ENCODE measurements around the gene SMAD2.
A peak's percentile ranks its signal among the peaks of the same experiment; 100 is the strongest.

The SMAD2 gene

GRCh38 chr18:47944972-47945852 lies 14.8 kb upstream of the SMAD2 start:
- Histone ChIP-seq H3F3A (ENCODE audit: low read depth) (no peaks in the 10 kb centered on the region), H3K27me3 (ENCODE audit: insufficient read depth, low read length, poor library complexity, severe bottlenecking) (no peaks in the 10 kb centered on the region), H3K9ac (ENCODE audit: low read depth, low read length, poor library complexity, severe bottlenecking) (no peak overlapping the region), H3K4me2 (ENCODE audit: low read depth, low read length, poor library complexity, severe bottlenecking) (no peak overlapping the region), H3K36me3 (ENCODE audit: insufficient read depth, low read length) (no peaks in the 10 kb centered on the region), H3K4me1 (ENCODE audit: insufficient read depth, low read length, poor library complexity, severe bottlenecking) (peaks cover 12% of the 10 kb centered on the region), H3K9me2 (replicated peaks; ENCODE audit: low read depth, low read length) (no peaks in the 10 kb centered on the region), H3K9me3 (ENCODE audit: insufficient read depth, low read depth, low read length) (no peaks in the 10 kb centered on the region), H3K79me2 (ENCODE audit: insufficient read depth, low read length) (no peaks in the 10 kb centered on the region), H2AFZ (ENCODE audit: low read length) (no peak overlapping the region), H3K4me3 (ENCODE audit: low read length, poor library complexity, severe bottlenecking) (no peak overlapping the region), H4K20me1 (ENCODE audit: insufficient read depth, low read length, poor library complexity, severe bottlenecking) (no peaks in the 10 kb centered on the region)
- TF ChIP-seq EZH2phosphoT487 (IDR thresholded peaks at IDR 0.05; ENCODE audit: borderline replicate concordance) (no peak), CTCF (conservative IDR thresholded peaks at IDR 0.05; ENCODE audit: low read length) (no peak)

- Histone ChIP-seq H3K9ac (ENCODE audit: low read depth, low read length, poor library complexity, severe bottlenecking) (peak overlapping the region; percentile 59), H4K20me1 (ENCODE audit: insufficient read depth, low read length, poor library complexity, severe bottlenecking) (no peaks in the 10 kb centered on the region), H3K9me2 (replicated peaks; ENCODE audit: low read depth, low read length) (no peaks in the 10 kb centered on the region), H2AFZ (ENCODE audit: low read length) (no peak overlapping the region), H3K9me3 (ENCODE audit: insufficient read depth, low read depth, low read length) (no peaks in the 10 kb centered on the region), H3K79me2 (ENCODE audit: insufficient read depth, low read length) (no peaks in the 10 kb centered on the region), H3K4me2 (ENCODE audit: low read depth, low read length, poor library complexity, severe bottlenecking) (peak overlapping the region; percentile 71), H3F3A (ENCODE audit: low read depth) (no peaks in the 10 kb centered on the region), H3K36me3 (ENCODE audit: insufficient read depth, low read length) (no peaks in the 10 kb centered on the region), H3K27me3 (ENCODE audit: insufficient read depth, low read length, poor library complexity, severe bottlenecking) (no peaks in the 10 kb centered on the region), H3K4me3 (ENCODE audit: low read length, poor library complexity, severe bottlenecking) (peak overlapping the region; percentile 49), H3K4me1 (ENCODE audit: insufficient read depth, low read length, poor library complexity, severe bottlenecking) (peaks cover 79% of the 10 kb centered on the region)
- no peak for TF ChIP-seq CTCF (conservative IDR thresholded peaks at IDR 0.05; ENCODE audit: low read length)
- no peak for TF ChIP-seq EZH2phosphoT487 (IDR thresholded peaks at IDR 0.05; ENCODE audit: borderline replicate concordance)
Observed at GRCh38 chr18:47936952-47937351, 6.5 kb upstream of the SMAD2 start.

DNA sequence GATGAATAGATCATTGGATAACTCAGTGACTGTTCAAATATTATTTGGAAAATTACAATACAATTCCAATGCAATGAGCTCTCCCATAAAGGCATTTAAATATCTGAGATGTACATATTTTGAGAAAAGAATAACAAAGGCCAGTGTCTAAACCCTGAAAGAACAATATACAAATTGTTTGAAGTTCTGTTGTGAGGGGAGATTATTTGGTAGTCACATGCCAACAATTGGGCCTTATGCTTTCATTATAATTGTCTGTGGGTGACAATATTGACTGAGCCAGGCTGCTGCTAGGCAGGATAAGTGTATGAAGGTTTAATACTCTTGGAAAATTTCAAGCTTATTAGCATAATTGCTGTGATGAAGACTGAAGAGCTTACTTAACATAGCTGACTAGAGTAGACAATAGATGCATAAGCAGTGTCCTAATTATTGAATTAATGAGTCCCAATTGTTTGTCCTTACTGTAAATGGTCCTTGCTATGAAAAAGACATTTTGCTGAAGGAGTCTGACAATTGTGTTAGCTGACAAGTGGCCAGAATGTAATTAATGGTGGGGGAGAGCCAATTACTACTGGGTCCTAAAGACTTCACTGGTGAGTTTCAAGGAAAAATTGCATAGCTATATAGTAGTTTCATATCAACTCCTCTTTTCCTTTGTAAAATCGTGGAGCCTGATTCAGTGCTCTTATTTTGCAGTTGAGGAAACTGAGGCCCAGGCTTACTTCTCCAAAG lies 5.0 kb upstream of the SMAD2 start:
- TF ChIP-seq EZH2phosphoT487 (IDR thresholded peaks at IDR 0.05; ENCODE audit: borderline replicate concordance) (no peak), CTCF (conservative IDR thresholded peaks at IDR 0.05; ENCODE audit: low read length) (no peak)
- peaks cover 4% of the 10 kb centered on the region; the same call in 1 of the 2 replicates for H3F3A ChIP-seq (ENCODE audit: low read depth)

More for the DNA sequence above, 5.0 kb upstream of the SMAD2 start:
- no peaks in the 10 kb centered on the region for H3K27me3 ChIP-seq (ENCODE audit: insufficient read depth, low read length, poor library complexity, severe bottlenecking)
- no peak overlapping the region for H3K4me3 ChIP-seq (ENCODE audit: low read length, poor library complexity, severe bottlenecking)
- H3K9me2 ChIP-seq (replicated peaks; ENCODE audit: low read depth, low read length): no peaks in the 10 kb centered on the region
- H3K4me2 ChIP-seq (ENCODE audit: low read depth, low read length, poor library complexity, severe bottlenecking): peak overlapping the region; percentile 71
- no peaks in the 10 kb centered on the region for H4K20me1 ChIP-seq (ENCODE audit: insufficient read depth, low read length, poor library complexity, severe bottlenecking)
- H3K4me1 ChIP-seq (ENCODE audit: insufficient read depth, low read length, poor library complexity, severe bottlenecking): peaks cover 82% of the 10 kb centered on the region
- peak overlapping the region; percentile 59 for H3K9ac ChIP-seq (ENCODE audit: low read depth, low read length, poor library complexity, severe bottlenecking)
- no peaks in the 10 kb centered on the region for H3K9me3 ChIP-seq (ENCODE audit: insufficient read depth, low read depth, low read length)
- H3K79me2 ChIP-seq (ENCODE audit: insufficient read depth, low read length): no peaks in the 10 kb centered on the region
- H3K36me3 ChIP-seq (ENCODE audit: insufficient read depth, low read length): no peaks in the 10 kb centered on the region
- H2AFZ ChIP-seq (ENCODE audit: low read length): peak overlapping the region; percentile 23; the same call in 1 of the 2 replicates

Data from Loucy (cell line).